ENCODE results near the gene HYAL3. TPM values are rescaled to one million over a fixed set of nuclear protein-coding genes. Genes with fewer than 3 reads are reported as not detected.

The HYAL3 gene
- total RNA-seq, 2 donors from 2014 or later = 0.35 to 1.4 TPM

- no peak overlapping the region for H3K27ac ChIP-seq
- H3K27me3 ChIP-seq (replicated peaks; ENCODE audit: insufficient read depth) = no peaks in the 10 kb centered on the region
- peaks cover 19 to 36% of the 10 kb centered on the region in 2 donors for H3K4me1 ChIP-seq (ENCODE audit: control insufficient read depth in 1 of 2, low read depth in 2 of 2)
- DNase-seq (ENCODE audit: low spot score) (no peak), ATAC-seq (ENCODE audit: insufficient number of reproducible peaks, low FRiP score, low read depth) (no peak)
- H3K4me3 ChIP-seq = no peak overlapping the region
- H3K9me3 ChIP-seq = no peaks in the 10 kb centered on the region
- no peak for TF ChIP-seq CTCF (IDR thresholded peaks at IDR 0.05)
- H3K36me3 ChIP-seq = no peaks in the 10 kb centered on the region
Observed at GRCh38 chr3:50296721-50297383, 2.4 kb downstream of the HYAL3 start.

- ATAC-seq (ENCODE audit: insufficient number of reproducible peaks, low FRiP score, low read depth) (no peak), DNase-seq (ENCODE audit: low spot score) (no peak)
- Histone ChIP-seq H3K27ac (no peak overlapping the region), H3K9me3 (no peaks in the 10 kb centered on the region), H3K4me3 (no peak overlapping the region), H3K36me3 (no peaks in the 10 kb centered on the region), H3K4me1 (ENCODE audit: control insufficient read depth in 1 of 2, low read depth in 2 of 2) (peaks cover 24 to 45% of the 10 kb centered on the region in 2 donors), H3K27me3 (replicated peaks; ENCODE audit: insufficient read depth) (no peaks in the 10 kb centered on the region)
- TF ChIP-seq CTCF (IDR thresholded peaks at IDR 0.05) = no peak
Observed at GRCh38 chr3:50295553-50296431, 3.4 kb downstream of the HYAL3 start.

GRCh38 chr3:50294492-50295403, 4.5 kb downstream of the HYAL3 start:
- Histone ChIP-seq H3K27ac (no peak overlapping the region), H3K4me1 (ENCODE audit: control insufficient read depth in 1 of 2, low read depth in 2 of 2) (peaks cover 17 to 37% of the 10 kb centered on the region in 2 donors), H3K4me3 (no peak overlapping the region), H3K27me3 (replicated peaks; ENCODE audit: insufficient read depth) (no peaks in the 10 kb centered on the region), H3K9me3 (no peaks in the 10 kb centered on the region), H3K36me3 (peaks cover 2% of the 10 kb centered on the region)
- TF ChIP-seq CTCF (IDR thresholded peaks at IDR 0.05) = no peak
- DNase-seq (ENCODE audit: low spot score) (no peak), ATAC-seq (ENCODE audit: insufficient number of reproducible peaks, low FRiP score, low read depth) (no peak)

- Histone ChIP-seq H3K4me1 (ENCODE audit: control insufficient read depth in 1 of 2, low read depth in 2 of 2) (peaks cover 17 to 35% of the 10 kb centered on the region in 2 donors), H3K27ac (no peak overlapping the region), H3K4me3 (no peak overlapping the region), H3K9me3 (no peaks in the 10 kb centered on the region), H3K36me3 (peaks cover 8% of the 10 kb centered on the region), H3K27me3 (replicated peaks; ENCODE audit: insufficient read depth) (no peaks in the 10 kb centered on the region)
- TF ChIP-seq CTCF (IDR thresholded peaks at IDR 0.05) = no peak
- DNase-seq (ENCODE audit: low spot score) (no peak), ATAC-seq (ENCODE audit: insufficient number of reproducible peaks, low FRiP score, low read depth) (no peak)
Observed at GRCh38 chr3:50294089-50294488, 5.1 kb downstream of the HYAL3 start.

Data from thoracic aorta (tissue), 2 donors.